Esophagus squamous epithelium (tissue), 4 donors: ENCODE data around the gene ANKLE1.

ENCODE experiments used
- CTCF ChIP-seq, 6 experiments: fragments of 450-650 bp in 4 of 6; fragments of 200-600 bp in 2 of 6; sonication (generic) in 2 of 6; IDR thresholded peaks; one replicate each; pipeline ENCODE4 v1.5.1; 2016 to 2019; ENCODE audit warnings: antibody characterized with exemption in 6 of 6, mild to moderate bottlenecking in 4 of 6, moderate library complexity in 4 of 6
- POLR2A ChIP-seq, 4 donors: fragments of 450-650 bp; IDR thresholded peaks; one replicate each; pipeline ENCODE4 v1.6.1; 2017; ENCODE audit warnings: antibody characterized with exemption in 4 of 4, mild to moderate bottlenecking in 4 of 4, moderate library complexity in 3 of 4

DNA sequence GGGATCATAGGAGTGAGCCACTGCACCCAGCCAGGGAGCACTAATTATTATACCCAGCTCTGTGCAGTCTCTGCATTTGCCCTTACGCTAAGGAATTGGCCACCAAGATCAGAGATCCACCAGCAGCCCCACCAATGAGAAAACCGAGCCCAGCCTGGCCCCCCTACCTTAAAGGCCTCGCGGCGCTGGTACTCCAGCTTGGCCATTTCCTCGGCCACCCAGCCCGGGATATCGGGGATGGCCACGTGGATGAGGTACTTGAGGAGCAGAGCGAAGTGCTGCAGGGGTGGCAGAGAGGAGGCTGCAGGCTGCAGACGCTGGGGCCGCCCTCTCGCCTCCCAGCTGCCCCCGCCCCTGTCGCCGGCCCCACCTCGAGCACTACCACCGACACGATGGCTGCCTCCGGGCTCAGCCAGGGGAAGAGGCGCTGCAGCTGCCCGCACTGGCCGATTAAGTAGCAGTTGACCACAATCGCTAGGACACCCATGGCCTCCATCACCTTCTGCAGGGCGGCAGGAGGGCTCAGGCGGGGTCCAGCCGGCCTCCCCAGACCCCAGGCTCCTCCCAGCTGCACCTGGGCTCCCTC, 45.5 kb downstream of the ANKLE1 start:
- TF ChIP-seq CTCF (IDR thresholded peaks at IDR 0.05) = no peak
- TF ChIP-seq POLR2A (IDR thresholded peaks at IDR 0.05) = no peak
